OCI-LY7 (cell line): Measurements from ENCODE around the gene SCN1A.

Source experiments
- CTCF ChIP-seq: fragments of 200-600 bp; sonication (generic); conservative IDR thresholded peaks from 2 replicates; pipeline ENCODE4 v1.5.1; 2014; ENCODE audit warnings: mild to moderate bottlenecking, antibody characterized with exemption, low read length, moderate library complexity, mixed read lengths
- EZH2phosphoT487 ChIP-seq: fragments of 200-600 bp; sonication (generic); IDR thresholded peaks from 2 replicates; pipeline ENCODE4 v1.6.1; 2018; ENCODE audit warnings: low read depth, borderline replicate concordance, mild to moderate bottlenecking, mixed run types, antibody characterized with exemption, low read length, moderate library complexity, mixed read lengths

- TF ChIP-seq CTCF (no peak), EZH2phosphoT487 (no peak)
Measured at GRCh38 chr2:166067229-166067628, 60.6 kb downstream of the SCN1A start.
